ENCODE measurements around the gene ACSL1.
A peak's percentile ranks its signal among the peaks of the same experiment; 100 is the strongest.

The ACSL1 gene

DNA sequence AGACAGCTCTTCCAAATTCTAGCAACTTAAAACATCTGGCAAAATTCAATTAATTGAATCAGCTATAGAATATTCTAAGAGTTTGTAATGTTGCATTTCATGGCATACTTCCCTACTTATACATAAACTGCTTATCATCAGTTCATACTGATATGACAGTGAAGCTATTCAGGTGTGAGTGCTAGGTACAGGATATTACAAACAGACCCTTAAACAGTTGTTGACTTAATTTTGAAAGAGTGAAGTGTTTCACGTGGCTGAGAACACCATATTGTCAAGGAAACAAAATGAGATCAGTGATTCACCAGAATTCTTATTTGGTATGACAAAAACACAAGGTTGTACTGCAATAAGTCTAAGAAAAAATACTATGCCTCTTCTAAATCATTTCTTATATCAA lies 119.3 kb downstream of the ACSL1 start:
- no peak for DNase-seq

DNA sequence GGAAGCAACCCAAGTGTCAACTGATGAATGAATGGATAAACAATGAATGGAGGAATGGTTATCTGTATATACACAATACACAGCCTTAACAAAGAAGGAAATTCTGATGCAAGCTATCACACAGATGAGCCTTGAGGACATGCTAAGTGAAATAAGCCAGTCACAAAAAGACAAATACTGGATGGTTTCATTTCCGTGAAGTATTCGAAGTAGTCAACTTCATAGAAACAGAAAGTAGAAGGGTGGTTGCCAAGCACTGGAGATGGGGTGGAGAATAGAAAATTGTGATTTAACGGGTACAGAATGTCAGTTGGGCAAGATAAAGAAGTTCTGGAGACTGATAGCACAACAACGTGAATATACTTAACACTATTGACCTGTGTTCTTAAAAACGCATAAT lies 120.1 kb downstream of the ACSL1 start:
- peak; percentile 23 for DNase-seq

Measured in CD4-positive, alpha-beta T cell treated with Interleukin-17A for 1 hour (primary cell).